PC-9 (cell line): Measurements from ENCODE around the gene KLHDC1.

Experiments
- CTCF ChIP-seq: fragments of 200-600 bp; sonication (generic); conservative IDR thresholded peaks from 2 replicates; pipeline ENCODE4 v1.6.1; 2017; ENCODE audit warnings: mixed run types, antibody characterized with exemption, mild to moderate bottlenecking, moderate library complexity
- EZH2 ChIP-seq: fragments of 200-600 bp; sonication (generic); IDR thresholded peaks from 2 replicates; pipeline ENCODE4 v1.8.0; 2017; ENCODE audit warnings: antibody characterized with exemption, low read depth

GRCh38 chr14:49732896-49733295, 40.0 kb downstream of the KLHDC1 start:
- TF ChIP-seq CTCF (no peak), EZH2 (no peak)
